ENCODE results near the gene KDM1A. TPM values are rescaled to one million over a fixed set of nuclear protein-coding genes. Genes with fewer than 3 reads are reported as not detected.

KDM1A gene
- total RNA-seq, 2 donors from 2014 or later = 36.6 to 63.6 TPM

DNA sequence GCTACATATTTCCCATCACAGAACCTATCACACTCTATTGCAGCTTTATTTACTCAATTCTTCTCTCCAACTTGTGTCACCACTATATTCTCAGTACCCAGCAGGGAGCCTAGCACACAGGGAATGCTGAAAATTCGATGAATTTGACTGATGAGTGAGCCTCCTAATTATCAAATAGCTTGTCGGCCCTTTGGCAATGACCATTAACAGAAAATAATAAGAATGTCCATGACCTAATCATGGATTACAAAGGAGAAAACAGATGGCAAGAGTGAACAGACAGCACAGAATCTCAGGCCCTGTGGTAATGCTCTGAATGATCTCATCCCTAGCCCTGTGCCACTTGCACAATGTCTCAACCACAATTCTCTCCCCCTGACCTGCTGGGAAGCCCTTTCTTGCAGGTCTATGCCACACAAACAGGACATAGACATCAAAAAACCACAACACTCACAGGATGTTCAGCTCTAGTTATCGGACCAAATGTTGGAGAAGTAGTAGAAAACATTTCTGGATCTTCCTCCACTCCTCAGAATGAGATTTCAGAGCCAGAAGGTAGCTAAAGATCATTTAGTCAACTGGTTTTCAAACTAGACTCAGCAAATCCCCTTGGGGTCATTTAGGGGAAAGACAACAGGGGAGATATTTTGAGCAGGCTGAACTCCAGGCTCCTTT is 80.9 kb downstream of the KDM1A start:
- H3K4me1 ChIP-seq = no peaks in the 10 kb centered on the region
- no peaks in the 10 kb centered on the region for H3K27me3 ChIP-seq
- intact Hi-C loops (cut with DNase I) = no loop called here

GRCh38 chr1:23101101-23101827 is 82.0 kb downstream of the KDM1A start:
- DNase-seq (no peak), ATAC-seq (no peak)
- H3K9me3 ChIP-seq = no peaks in the 10 kb centered on the region
- H3K4me1 ChIP-seq = no peaks in the 10 kb centered on the region
- TF ChIP-seq, protein P1, sequence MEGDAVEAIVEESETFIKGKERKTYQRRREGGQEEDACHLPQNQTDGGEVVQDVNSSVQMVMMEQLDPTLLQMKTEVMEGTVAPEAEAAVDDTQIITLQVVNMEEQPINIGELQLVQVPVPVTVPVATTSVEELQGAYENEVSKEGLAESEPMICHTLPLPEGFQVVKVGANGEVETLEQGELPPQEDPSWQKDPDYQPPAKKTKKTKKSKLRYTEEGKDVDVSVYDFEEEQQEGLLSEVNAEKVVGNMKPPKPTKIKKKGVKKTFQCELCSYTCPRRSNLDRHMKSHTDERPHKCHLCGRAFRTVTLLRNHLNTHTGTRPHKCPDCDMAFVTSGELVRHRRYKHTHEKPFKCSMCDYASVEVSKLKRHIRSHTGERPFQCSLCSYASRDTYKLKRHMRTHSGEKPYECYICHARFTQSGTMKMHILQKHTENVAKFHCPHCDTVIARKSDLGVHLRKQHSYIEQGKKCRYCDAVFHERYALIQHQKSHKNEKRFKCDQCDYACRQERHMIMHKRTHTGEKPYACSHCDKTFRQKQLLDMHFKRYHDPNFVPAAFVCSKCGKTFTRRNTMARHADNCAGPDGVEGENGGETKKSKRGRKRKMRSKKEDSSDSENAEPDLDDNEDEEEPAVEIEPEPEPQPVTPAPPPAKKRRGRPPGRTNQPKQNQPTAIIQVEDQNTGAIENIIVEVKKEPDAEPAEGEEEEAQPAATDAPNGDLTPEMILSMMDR (IDR thresholded peaks at IDR 0.05) = no peak
- no peak for TF ChIP-seq POLR2A (IDR thresholded peaks at IDR 0.05)
- no peak overlapping the region for H3K27ac ChIP-seq
- no peak overlapping the region for H3K4me3 ChIP-seq
- no peaks in the 10 kb centered on the region for H3K27me3 ChIP-seq
- 78 to 83% methylated on average over 3 of the region's 3 CpGs for WGBS, 2 donors
- no peaks in the 10 kb centered on the region for H3K36me3 ChIP-seq (replicated peaks in 1 of 2; ENCODE audit: insufficient read depth in 1 of 2, low read depth in 2 of 2)
- intact Hi-C loops (cut with DNase I) = no loop called here

More for the DNA sequence above, 80.9 kb downstream of the KDM1A start:
- Histone ChIP-seq H3K9me3 (no peaks in the 10 kb centered on the region), H3K27ac (peak overlapping the region in 1 of 4 donors; percentile 5), H3K4me3 (no peak overlapping the region), H3K36me3 (replicated peaks in 1 of 2; ENCODE audit: insufficient read depth in 1 of 2, low read depth in 2 of 2) (no peaks in the 10 kb centered on the region)
- WGBS, 2 donors = 54 to 64% methylated on average over 3 of the region's 3 CpGs
- TF ChIP-seq POLR2A (IDR thresholded peaks at IDR 0.05) = no peak
- TF ChIP-seq, protein P1 (IDR thresholded peaks at IDR 0.05) = no peak
- DNase-seq (peak in 2 of 4 donors; percentile 27 to 45), ATAC-seq (peak; percentile 45)

DNA sequence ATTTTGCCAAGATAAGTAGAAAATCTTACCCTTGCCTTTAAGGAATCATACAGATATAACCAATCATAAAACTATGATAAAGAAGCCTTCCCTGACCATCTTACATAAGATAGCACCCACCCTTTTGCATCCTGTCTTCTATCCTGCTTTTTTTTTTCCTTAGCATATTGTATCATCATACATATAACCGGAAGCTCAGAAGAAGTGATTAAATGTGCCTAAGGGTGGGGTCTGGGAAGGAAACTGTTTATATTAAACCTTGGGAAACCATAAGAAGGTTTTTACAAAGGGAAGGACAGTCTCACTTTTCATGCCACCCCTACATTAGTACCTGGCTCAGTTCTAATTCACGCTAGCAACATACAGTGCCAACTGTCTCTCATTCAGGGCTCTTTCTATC is 82.6 kb downstream of the KDM1A start:
- TF ChIP-seq, protein P1 (IDR thresholded peaks at IDR 0.05) = no peak
- TF ChIP-seq POLR2A (IDR thresholded peaks at IDR 0.05) = no peak
- Histone ChIP-seq H3K27ac (no peak overlapping the region), H3K9me3 (no peaks in the 10 kb centered on the region), H3K27me3 (no peaks in the 10 kb centered on the region), H3K36me3 (replicated peaks in 1 of 2; ENCODE audit: insufficient read depth in 1 of 2, low read depth in 2 of 2) (no peaks in the 10 kb centered on the region), H3K4me1 (no peaks in the 10 kb centered on the region), H3K4me3 (no peak overlapping the region)
- intact Hi-C loops (cut with DNase I) = no loop called here
- WGBS, 2 donors = 78 to 87% methylated on average over 2 of the region's 2 CpGs
- DNase-seq (no peak), ATAC-seq (no peak)

DNA sequence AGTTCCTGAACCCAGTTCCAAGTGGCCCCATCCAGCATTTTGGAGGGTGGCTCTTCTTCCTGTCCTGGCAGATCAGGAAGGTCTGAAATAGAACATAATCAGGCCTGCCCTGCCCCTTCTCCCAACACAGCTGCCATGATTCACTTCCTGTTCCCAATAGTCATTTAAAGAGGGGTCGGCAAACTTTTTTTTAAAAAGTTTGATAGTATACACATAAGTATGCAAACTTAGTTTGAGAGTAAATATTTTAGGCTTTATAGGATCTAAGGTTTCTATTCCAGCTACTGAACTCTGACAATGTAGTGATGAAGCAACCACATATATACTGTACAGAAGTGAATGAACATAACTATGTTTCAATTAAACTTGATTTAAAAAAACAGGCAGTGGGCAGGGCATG is 83.0 kb downstream of the KDM1A start:
- Histone ChIP-seq H3K4me1 (no peaks in the 10 kb centered on the region), H3K27me3 (no peaks in the 10 kb centered on the region), H3K9me3 (no peaks in the 10 kb centered on the region), H3K27ac (no peak overlapping the region), H3K36me3 (replicated peaks in 1 of 2; ENCODE audit: insufficient read depth in 1 of 2, low read depth in 2 of 2) (no peaks in the 10 kb centered on the region), H3K4me3 (no peak overlapping the region)
- DNase-seq (no peak), ATAC-seq (no peak)
- intact Hi-C loops (cut with DNase I) = no loop called here
- 15 to 39% methylated on average over 1 of the region's 1 CpG for WGBS, 2 donors
- TF ChIP-seq POLR2A (IDR thresholded peaks at IDR 0.05) = no peak
- TF ChIP-seq, protein P1 (IDR thresholded peaks at IDR 0.05) = no peak
